Fibroblast of the aortic adventitia (primary cell): ENCODE measurements around the gene HHAT. TPM values are rescaled to one million over a fixed set of nuclear protein-coding genes. Genes with fewer than 3 reads are reported as not detected.

Source experiments
- DNase-seq: peaks from one replicate; pipeline ENCODE4 v3.0.0-alpha.2; 2010; ENCODE audit warnings: low read depth
- H3K4me3 ChIP-seq: 2 replicates; pipeline ENCODE4 v1.5.1; 2011; ENCODE audit warnings: low read depth, mild to moderate bottlenecking, control low read depth, low read length, moderate library complexity
- CTCF ChIP-seq: IDR thresholded peaks from 2 replicates; pipeline ENCODE4 v1.5.1; 2011; ENCODE audit warnings: mild to moderate bottlenecking, low read length, control low read depth, inconsistent platforms; ENCODE audit not compliant: insufficient read depth
- total RNA-seq: library from RNA; depleted of rRNA; stranded (reverse); fragments of >200 nt; gene quantifications from 2 replicates; pipeline ENCODE4 v1.2.3, GENCODE V29; 2012; ENCODE audit warnings: low replicate concordance

The HHAT gene
- 4.7 and 8.5 TPM in 2 replicates for total RNA-seq

GRCh38 chr1:210328746-210329503 is at the start of gene HHAT:
Gene HHAT (plus strand): TSS chr1:210328902. CDS start chr1:210348976, 20,074 bp downstream.
- peak within 1 kb of the TSS; percentile 73 for H3K4me3 ChIP-seq
- no peak for TF ChIP-seq CTCF
- peak; percentile 60 for DNase-seq

- no peak for TF ChIP-seq CTCF
- H3K4me3 ChIP-seq: no peak overlapping the region
- no peak for DNase-seq
These were observed 48.5 kb upstream of the HHAT start for GRCh38 chr1:210280221-210280620.

- no peak for DNase-seq
- no peak for TF ChIP-seq CTCF
- no peak overlapping the region for H3K4me3 ChIP-seq
These were observed 40.6 kb upstream of the HHAT start for GRCh38 chr1:210288116-210288515.

- H3K4me3 ChIP-seq: no peak overlapping the region
- TF ChIP-seq CTCF: no peak
- no peak for DNase-seq
These were observed 39.5 kb upstream of the HHAT start for GRCh38 chr1:210289248-210289647.

GRCh38 chr1:210291081-210291764 is 37.5 kb upstream of the HHAT start:
- no peak overlapping the region for H3K4me3 ChIP-seq
- TF ChIP-seq CTCF: no peak
- DNase-seq: no peak

GRCh38 chr1:210291786-210292230 is 36.9 kb upstream of the HHAT start:
- peak; percentile 87 for DNase-seq
- no peak overlapping the region for H3K4me3 ChIP-seq
- no peak for TF ChIP-seq CTCF
